Measurements from ENCODE around the gene CYP2F1. TPM values are rescaled to one million over a fixed set of nuclear protein-coding genes. Genes with fewer than 3 reads are reported as not detected.
"Not testable (repeated sequence)": the region's sequence is repeated elsewhere in the genome, so short reads cannot be mapped to it uniquely, and the experiment has no call there.

Gene CYP2F1
- polyA plus RNA-seq, 1 experiment, result not detected

DNA sequence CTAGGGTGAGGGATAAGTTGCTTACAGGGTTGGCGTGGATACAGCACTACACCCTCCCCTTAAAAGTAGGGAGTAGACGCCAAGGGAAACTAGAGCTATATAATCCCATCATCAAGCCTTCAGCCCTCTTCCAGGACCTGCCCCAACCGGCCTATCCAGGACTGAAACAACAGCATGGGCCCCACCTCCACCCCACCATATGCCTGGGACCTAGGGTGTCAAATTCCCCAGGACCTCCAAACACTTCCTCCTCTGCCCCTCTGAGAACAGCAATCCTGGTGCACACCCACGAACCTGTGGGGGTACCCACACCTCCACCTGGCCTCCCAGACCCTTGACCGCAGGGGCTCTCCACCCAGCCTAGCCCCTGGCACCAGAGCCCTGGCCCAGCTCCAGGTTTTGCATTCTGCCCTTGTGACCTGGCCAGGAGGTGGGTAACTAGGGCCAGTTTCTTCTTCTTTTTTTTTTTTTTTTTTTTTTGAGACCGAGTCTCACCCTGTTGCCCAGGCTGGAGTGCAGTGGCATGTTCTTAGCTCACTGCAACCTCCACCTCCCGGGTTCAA lies 1.4 kb upstream of the CYP2F1 start:
- TF ChIP-seq, protein P1, sequence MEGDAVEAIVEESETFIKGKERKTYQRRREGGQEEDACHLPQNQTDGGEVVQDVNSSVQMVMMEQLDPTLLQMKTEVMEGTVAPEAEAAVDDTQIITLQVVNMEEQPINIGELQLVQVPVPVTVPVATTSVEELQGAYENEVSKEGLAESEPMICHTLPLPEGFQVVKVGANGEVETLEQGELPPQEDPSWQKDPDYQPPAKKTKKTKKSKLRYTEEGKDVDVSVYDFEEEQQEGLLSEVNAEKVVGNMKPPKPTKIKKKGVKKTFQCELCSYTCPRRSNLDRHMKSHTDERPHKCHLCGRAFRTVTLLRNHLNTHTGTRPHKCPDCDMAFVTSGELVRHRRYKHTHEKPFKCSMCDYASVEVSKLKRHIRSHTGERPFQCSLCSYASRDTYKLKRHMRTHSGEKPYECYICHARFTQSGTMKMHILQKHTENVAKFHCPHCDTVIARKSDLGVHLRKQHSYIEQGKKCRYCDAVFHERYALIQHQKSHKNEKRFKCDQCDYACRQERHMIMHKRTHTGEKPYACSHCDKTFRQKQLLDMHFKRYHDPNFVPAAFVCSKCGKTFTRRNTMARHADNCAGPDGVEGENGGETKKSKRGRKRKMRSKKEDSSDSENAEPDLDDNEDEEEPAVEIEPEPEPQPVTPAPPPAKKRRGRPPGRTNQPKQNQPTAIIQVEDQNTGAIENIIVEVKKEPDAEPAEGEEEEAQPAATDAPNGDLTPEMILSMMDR (IDR thresholded peaks at IDR 0.05; ENCODE audit: low read depth, low read length), result no peak
- no peak for DNase-seq (ENCODE audit: low read depth, low spot score)
- Histone ChIP-seq H3K9me3 (ENCODE audit: control insufficient read depth, insufficient read depth, low read length) (no peaks in the 10 kb centered on the region; the same call in 1 of the 2 replicates), H3K27me3 (ENCODE audit: control insufficient read depth, insufficient read depth, low read length) (peaks cover 6% of the 10 kb centered on the region), H3K27ac (ENCODE audit: low read depth, low read length) (no peak overlapping the region), H3K4me3 (ENCODE audit: low read depth, low read length) (no peak overlapping the region)
- ChIA-PET CTCF (no interaction called here), POLR2A (no interaction called here)

DNA sequence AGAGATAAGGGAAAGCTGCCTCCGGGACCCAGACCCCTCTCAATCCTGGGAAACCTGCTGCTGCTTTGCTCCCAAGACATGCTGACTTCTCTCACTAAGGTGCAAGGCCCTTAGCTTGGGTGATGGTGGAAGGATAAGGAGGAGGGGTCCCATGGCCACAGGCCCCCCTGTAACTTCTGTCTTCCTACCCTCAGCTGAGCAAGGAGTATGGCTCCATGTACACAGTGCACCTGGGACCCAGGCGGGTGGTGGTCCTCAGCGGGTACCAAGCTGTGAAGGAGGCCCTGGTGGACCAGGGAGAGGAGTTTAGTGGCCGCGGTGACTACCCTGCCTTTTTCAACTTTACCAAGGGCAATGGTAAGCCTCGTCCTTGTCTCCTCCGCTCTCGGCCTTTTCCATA lies 2.0 kb downstream of the CYP2F1 start:
- no peak overlapping the region for H3K4me3 ChIP-seq (ENCODE audit: low read depth, low read length)
- TF ChIP-seq, protein P1 (IDR thresholded peaks at IDR 0.05; ENCODE audit: low read depth, low read length), result no peak
- CTCF ChIA-PET, result no interaction called here
- peaks cover 6% of the 10 kb centered on the region for H3K27me3 ChIP-seq (ENCODE audit: control insufficient read depth, insufficient read depth, low read length)
- POLR2A ChIA-PET, result no interaction called here
- DNase-seq (ENCODE audit: low read depth, low spot score), result no peak
- no peaks in the 10 kb centered on the region; the same call in 1 of the 2 replicates for H3K9me3 ChIP-seq (ENCODE audit: control insufficient read depth, insufficient read depth, low read length)
- no peak overlapping the region for H3K27ac ChIP-seq (ENCODE audit: low read depth, low read length)

DNA sequence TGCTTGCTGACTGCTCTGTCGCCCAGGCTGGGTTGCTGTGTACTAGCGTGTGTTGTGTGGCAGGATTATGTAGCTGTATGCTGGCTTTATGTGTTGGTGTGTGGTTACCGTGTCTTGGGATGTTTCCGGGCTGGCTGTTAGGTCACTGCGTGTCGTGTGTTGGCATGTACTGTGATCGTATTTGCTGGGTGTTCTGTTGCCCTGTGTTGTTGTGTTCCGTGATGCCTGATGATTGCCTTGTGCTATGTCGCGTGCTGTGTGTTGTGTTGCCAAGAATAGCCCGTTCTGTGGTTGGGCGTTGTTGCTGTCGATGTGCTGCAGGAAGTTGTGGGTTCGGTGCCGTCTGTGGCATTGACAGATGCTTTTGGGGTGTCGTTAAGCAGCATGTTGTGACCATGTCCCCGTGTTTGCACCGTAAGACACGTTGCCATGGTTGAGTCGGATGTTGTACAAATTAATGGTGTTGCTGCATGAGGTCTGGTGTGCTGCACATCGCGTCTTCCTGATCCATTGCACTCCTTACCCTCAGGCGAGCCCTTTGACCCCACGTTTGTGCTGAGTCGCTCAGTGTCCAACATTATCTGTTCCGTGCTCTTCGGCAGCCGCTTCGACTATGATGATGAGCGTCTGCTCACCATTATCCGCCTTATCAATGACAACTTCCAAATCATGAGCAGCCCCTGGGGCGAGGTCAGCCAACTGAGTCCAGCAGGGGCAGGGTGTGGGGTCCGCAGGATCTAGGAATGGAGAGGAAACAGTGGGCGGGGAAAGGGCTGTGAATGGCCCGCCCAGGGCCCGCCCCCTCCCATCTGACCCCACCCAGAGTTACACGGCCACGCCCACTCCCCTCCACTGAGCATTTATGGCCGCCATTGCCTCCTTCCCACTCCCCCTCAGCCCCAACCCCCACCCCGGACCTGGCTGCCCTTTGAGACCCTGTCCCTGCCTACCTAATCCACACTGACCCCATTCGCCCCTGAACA lies 7.0 kb downstream of the CYP2F1 start:
- CTCF ChIA-PET; H3K27ac ChIP-seq (ENCODE audit: low read depth, low read length); DNase-seq (ENCODE audit: low read depth, low spot score); H3K4me3 ChIP-seq (ENCODE audit: low read depth, low read length); H3K9me3 ChIP-seq (ENCODE audit: control insufficient read depth, insufficient read depth, low read length); H3K27me3 ChIP-seq (ENCODE audit: control insufficient read depth, insufficient read depth, low read length); POLR2A ChIA-PET: not testable (repeated sequence)

DNA sequence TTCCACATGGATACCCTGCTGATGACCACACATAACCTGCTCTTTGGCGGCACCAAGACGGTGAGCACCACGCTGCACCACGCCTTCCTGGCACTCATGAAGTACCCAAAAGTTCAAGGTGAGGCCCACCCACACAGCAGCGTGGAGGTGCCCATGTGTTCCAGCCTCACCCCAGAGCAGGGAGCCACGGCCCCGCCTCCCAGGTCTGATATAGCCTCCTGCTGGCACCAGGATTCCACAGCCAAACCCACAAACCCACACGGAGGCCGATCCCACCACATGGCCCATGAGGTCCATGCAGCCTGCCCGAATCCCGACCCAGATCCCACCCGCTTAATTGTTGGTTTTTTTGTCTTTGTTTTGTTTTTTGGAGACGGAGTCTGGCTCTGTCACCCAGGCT lies 8.6 kb downstream of the CYP2F1 start:
- H3K27ac ChIP-seq (ENCODE audit: low read depth, low read length); H3K4me3 ChIP-seq (ENCODE audit: low read depth, low read length); POLR2A ChIA-PET; H3K9me3 ChIP-seq (ENCODE audit: control insufficient read depth, insufficient read depth, low read length); H3K27me3 ChIP-seq (ENCODE audit: control insufficient read depth, insufficient read depth, low read length); DNase-seq (ENCODE audit: low read depth, low spot score); CTCF ChIA-PET: not testable (repeated sequence)

DNA sequence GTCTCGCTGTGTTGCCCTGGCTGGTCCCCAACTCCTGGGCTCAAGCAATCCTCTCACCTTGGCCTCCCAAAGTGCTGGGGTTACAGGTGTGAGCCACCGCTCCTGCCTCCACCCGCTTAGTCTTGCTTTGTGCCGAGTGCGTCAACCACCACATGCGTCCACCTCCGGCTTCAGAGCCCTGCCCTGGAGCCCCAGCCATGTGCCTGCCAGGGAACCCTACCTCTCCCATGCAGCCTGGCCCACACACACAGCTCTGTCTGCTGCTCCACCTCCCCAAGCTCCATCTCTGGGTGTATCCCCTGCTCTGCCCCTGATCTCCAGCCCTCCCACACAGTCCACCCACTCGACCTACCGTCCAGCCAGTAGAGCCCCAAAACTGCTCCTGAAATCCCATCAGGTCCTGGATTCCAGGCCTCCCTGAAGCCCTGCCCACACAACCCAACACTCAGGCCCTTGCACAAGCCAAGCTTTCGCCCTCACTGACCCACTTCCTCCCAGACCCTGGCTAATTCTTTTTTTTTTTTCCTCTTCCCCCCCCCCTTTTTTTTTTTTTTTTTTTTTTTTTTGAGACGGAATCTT lies 9.6 kb downstream of the CYP2F1 start:
- H3K4me3 ChIP-seq (ENCODE audit: low read depth, low read length), result no peak overlapping the region
- H3K27ac ChIP-seq (ENCODE audit: low read depth, low read length), result no peak overlapping the region
- TF ChIP-seq, protein P1 (IDR thresholded peaks at IDR 0.05; ENCODE audit: low read depth, low read length), result no peak
- no peaks in the 10 kb centered on the region; the same call in 1 of the 2 replicates for H3K9me3 ChIP-seq (ENCODE audit: control insufficient read depth, insufficient read depth, low read length)
- H3K27me3 ChIP-seq (ENCODE audit: control insufficient read depth, insufficient read depth, low read length), result no peaks in the 10 kb centered on the region
- CTCF ChIA-PET, result no interaction called here
- POLR2A ChIA-PET, result no interaction called here
- DNase-seq (ENCODE audit: low read depth, low spot score), result no peak
